HG03521 (cell line): ENCODE data around the gene APEH.

Experiments used
- ATAC-seq: cut with Tn5 transposase; IDR thresholded peaks from one replicate; pipeline ENCODE4 v1.9.1; 2021; ENCODE audit warnings: mild to moderate bottlenecking, moderate library complexity; ENCODE audit not compliant: unreplicated experiment

The APEH gene

DNA sequence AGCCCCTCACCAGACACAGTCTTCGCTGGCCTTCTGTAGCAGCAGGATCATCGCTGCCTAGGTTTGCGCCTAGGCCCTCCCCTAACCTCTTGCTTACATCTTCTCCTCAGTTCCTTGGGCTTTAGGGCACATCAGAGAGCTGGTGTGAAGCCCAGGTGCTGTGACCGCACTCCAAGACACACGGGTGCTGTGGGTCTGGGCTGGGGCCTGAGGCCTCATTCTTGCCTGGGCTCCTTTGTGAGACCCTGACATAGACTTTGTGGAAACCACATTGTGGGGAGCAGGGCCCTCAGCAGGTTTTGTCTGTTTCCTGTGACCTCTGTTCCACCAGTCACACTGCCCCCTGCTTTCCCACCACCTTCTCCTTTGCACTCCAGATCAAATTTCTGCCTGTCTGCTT is 37.3 kb downstream of the APEH start:
- no peak for ATAC-seq

DNA sequence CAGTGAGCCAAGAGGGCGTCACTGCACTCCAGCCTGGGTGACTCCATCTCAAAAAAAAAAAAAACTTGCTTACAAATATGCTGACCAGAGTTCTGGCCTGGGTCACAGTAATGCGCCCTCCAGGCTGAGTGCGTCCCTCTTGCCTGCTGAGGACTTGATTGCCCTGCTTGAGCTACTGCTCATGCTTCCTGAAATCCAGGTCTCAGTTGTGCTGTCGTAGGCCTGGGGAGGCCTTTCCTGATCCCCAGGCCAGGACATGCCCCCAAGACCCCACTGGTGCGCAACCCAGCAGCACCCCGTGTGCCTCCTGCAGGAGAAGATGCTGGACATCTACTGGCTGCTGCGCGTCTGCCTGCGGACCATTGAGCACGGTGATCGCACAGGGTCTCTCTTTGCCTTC is 38.0 kb downstream of the APEH start:
- ATAC-seq = no peak

GRCh38 chr3:49712631-49713317 is 38.6 kb downstream of the APEH start:
- ATAC-seq = no peak

- ATAC-seq = no peak
Measured at GRCh38 chr3:49713336-49714105, 39.4 kb downstream of the APEH start.

GRCh38 chr3:49714728-49715550 is 40.8 kb downstream of the APEH start:
- no peak for ATAC-seq

GRCh38 chr3:49715611-49716121 is 41.5 kb downstream of the APEH start:
- no peak for ATAC-seq

- ATAC-seq = no peak
Measured at GRCh38 chr3:49716169-49716568, 42.0 kb downstream of the APEH start.

- no peak for ATAC-seq
Measured at GRCh38 chr3:49716691-49717210, 42.6 kb downstream of the APEH start.

DNA sequence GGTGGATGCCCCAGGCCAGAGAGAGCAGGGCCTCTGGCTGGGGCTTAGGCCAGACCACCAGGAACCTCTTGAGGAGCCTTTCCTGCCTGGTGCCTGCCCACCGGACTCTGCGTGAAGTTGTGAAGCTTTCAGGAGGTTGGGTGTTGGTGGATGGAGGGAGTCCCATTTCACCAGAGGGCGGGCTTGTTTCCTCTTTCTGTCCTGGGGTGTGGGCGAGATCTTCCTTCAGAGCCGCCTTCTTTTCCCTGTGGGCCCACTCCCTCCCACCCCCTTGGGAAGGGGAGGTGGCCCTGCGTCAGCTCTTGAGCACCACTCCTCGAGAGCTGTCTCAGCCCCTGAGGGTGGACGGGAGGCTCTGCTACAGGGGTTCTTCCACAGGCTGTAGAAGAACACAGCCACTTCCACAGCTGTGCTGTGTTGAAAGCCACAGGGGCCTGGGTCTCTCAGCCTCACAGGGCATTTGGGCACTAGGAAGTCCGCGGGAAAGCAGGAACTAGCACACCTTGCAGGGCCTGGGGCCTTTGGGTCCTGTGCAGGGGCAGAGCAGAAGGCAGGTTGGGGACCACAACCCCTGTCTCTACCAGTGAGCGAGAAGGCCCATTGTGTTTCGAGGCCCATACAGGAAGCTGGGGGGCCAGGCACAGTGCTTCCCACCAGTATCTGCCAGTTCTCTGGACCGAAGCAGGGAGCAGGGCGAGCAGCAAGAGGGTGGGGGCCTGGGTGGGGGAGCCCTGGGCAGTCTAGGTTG is 43.2 kb downstream of the APEH start:
- ATAC-seq = no peak

- no peak for ATAC-seq
Measured at GRCh38 chr3:49717959-49718857, 44.1 kb downstream of the APEH start.

DNA sequence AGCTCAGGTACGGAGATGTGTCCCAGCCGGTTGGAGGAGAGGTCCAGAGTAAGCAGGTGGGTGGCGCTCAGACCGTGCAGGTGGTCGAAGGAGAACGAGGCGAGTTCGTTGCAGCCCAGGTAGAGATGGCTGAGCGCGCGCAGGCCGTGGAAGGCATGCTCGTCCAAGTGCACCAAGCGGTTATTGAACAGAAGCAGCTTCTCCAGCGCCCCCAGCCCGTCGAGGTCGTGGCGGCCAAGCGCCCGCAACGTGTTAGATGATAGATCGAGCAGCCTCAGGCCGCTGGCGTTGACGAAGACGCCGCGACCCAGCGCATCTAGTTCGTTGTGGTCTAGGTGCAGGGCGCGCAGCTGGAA is 44.7 kb downstream of the APEH start:
- no peak for ATAC-seq

GRCh38 chr3:49719214-49719884 is 45.2 kb downstream of the APEH start, which contains the start of gene AMIGO3:
TSS of gene AMIGO3 (minus strand) at chr3:49719684. CDS start at chr3:49719465, 219 bp downstream.
- peak; percentile 38 for ATAC-seq

GRCh38 chr3:49720855-49721595 is 46.9 kb downstream of the APEH start:
- no peak for ATAC-seq

DNA sequence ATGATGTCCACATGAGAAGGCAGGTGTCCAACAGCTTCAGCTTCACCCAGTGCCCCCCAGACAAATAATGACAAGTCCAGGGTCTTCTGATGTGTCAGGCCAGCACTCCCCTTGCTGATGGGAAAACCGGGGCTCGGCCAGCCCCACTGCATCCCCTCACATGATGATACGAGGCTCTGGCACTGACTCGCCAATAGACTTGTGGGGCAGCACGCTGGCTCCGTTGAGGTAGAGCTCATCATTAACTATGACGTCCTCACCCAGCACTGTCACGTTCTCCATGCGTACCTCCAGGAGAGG is 47.4 kb downstream of the APEH start:
- ATAC-seq = no peak

GRCh38 chr3:49721896-49722781 is 48.0 kb downstream of the APEH start:
- ATAC-seq = no peak

GRCh38 chr3:49722896-49723295 is 48.7 kb downstream of the APEH start:
- no peak for ATAC-seq

DNA sequence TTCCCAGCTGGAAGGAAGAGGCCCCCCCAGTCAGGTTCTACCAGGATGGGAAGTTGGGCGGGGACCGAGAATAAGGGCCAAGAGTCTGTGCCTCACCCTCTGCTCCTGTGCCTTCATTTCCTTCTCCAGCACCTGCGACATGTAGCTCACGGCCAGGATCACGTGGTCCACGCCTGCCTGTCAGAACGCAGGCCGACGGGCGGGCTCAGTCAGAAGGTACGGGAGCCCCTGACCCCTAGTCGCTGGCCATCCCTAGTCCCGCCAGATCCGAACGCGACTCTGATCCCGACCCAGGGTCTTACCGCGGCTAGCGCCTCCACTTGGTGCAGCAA is 49.1 kb downstream of the APEH start:
- ATAC-seq = no peak
